Activated CD8-positive, alpha-beta memory T cell treated with anti-CD3 and anti-CD28 coated beads, Interleukin-2, amount 50 U/mL, for 24 hours (primary cell): ENCODE results near the gene SYCP1.
"Not testable (repeated sequence)": the region's sequence is repeated elsewhere in the genome, so short reads cannot be mapped to it uniquely, and the experiment has no call there.

ENCODE experiments used
- DNase-seq: peaks from one replicate; pipeline ENCODE4 v3.0.0-alpha.2; 2020; ENCODE audit errors: extremely low read depth

SYCP1 gene

GRCh38 chr1:114959423-114959822 is 104.8 kb downstream of the SYCP1 start:
- no peak for DNase-seq

GRCh38 chr1:114976891-114977290 is 122.2 kb downstream of the SYCP1 start:
- no peak for DNase-seq

GRCh38 chr1:114979278-114979891 is 124.7 kb downstream of the SYCP1 start:
- DNase-seq = peak; percentile 37

- DNase-seq = no peak
Measured at GRCh38 chr1:114982251-114982650, 127.6 kb downstream of the SYCP1 start.

- no peak for DNase-seq
Measured at GRCh38 chr1:114986286-114986685, 131.6 kb downstream of the SYCP1 start.

- DNase-seq = no peak
Measured at GRCh38 chr1:114988095-114988494, 133.4 kb downstream of the SYCP1 start.

GRCh38 chr1:114997510-114998289 is 143.0 kb downstream of the SYCP1 start:
- DNase-seq = no peak

- DNase-seq = no peak
Measured at GRCh38 chr1:115006191-115006590, 151.5 kb downstream of the SYCP1 start.

GRCh38 chr1:115012006-115012405 is 157.3 kb downstream of the SYCP1 start:
- no peak for DNase-seq

GRCh38 chr1:115012434-115012833 is 157.8 kb downstream of the SYCP1 start:
- DNase-seq = no peak

- DNase-seq = no peak
Measured at GRCh38 chr1:115013792-115014191, 159.1 kb downstream of the SYCP1 start.

GRCh38 chr1:115019549-115019948 is 164.9 kb downstream of the SYCP1 start:
- DNase-seq = not testable (repeated sequence)

- DNase-seq = no peak
Measured at GRCh38 chr1:115021145-115021544, 166.5 kb downstream of the SYCP1 start.

GRCh38 chr1:115023593-115023992 is 168.9 kb downstream of the SYCP1 start:
- DNase-seq = no peak

GRCh38 chr1:115029526-115029925 is 174.9 kb downstream of the SYCP1 start, which contains the start of gene TSHB:
TSHB (plus strand) TSS chr1:115029826; CDS start chr1:115033363, 3,537 bp downstream.
- DNase-seq = no peak

- no peak for DNase-seq
Measured at GRCh38 chr1:115031595-115031994, 176.9 kb downstream of the SYCP1 start.

- DNase-seq = no peak
Measured at GRCh38 chr1:115035652-115036051, 181.0 kb downstream of the SYCP1 start.

GRCh38 chr1:115036814-115037507 is 182.3 kb downstream of the SYCP1 start:
- DNase-seq = no peak

GRCh38 chr1:115040501-115040900 is 185.8 kb downstream of the SYCP1 start:
- no peak for DNase-seq

- DNase-seq = no peak
Measured at GRCh38 chr1:115041654-115042053, 187.0 kb downstream of the SYCP1 start.
